Activated CD4-positive, alpha-beta T cell treated with anti-CD3 and anti-CD28 coated beads for 24 hours (primary cell): ENCODE data around the gene XYLT1.

Experiments
- DNase-seq, 2 donors: peaks; one replicate each; pipeline ENCODE4 v3.0.0-alpha.2; 2020; ENCODE audit warnings: low read depth in 2 of 2

The XYLT1 gene

DNA sequence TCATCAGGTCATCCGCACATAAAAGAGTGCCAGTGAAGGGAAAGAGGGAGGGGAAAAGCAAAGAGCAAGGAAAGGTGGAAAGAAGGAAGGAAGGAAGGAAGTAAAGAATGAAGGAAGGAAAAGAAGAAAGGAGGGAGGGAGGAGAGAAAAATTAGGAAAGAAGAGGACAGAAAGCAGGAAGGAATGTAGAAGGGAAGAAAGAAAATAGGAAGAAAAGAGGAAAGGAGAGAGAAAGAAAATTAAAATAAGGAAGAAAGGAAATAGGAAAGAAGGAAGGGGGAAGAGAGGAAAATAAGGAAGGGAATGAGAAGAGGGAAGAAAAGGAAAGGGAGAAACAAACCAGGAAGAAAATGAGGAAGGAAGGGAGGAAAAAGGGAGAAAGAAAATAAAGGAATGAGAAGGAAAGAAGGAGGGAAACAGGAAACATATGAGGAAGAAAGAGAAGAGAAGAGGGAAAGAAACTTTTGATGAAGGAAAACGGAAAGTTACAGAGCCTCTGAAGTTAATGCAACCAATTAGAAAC, 212.6 kb downstream of the XYLT1 start:
- no peak for DNase-seq

DNA sequence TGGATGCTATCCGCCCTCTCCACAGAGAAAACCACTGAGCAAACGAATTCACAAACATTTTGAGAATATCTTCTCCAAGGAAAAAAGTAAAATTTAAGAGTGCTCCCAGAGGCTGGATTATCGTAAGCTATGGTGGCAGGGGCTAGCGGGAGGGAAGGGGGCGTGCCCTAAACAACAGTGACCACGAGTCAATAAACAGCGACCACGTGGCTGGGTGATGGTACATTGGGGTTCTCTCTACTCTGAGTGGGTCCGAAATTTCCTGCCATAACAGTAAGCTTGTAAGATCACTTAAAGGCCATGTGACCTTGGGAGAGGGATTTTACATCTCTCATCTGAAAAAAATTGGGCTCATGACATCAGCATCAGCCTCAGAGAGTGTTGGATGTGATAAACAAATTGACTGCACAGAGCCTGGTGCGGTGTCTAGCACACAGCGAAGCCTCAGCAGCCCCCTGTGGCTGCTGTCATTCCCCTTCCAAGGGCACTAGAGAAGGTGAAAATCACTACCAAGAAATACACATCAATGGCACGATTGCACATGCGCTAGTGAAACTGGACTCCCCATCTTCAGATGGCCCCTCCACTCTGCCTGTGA, 213.2 kb downstream of the XYLT1 start:
- DNase-seq, result no peak

DNA sequence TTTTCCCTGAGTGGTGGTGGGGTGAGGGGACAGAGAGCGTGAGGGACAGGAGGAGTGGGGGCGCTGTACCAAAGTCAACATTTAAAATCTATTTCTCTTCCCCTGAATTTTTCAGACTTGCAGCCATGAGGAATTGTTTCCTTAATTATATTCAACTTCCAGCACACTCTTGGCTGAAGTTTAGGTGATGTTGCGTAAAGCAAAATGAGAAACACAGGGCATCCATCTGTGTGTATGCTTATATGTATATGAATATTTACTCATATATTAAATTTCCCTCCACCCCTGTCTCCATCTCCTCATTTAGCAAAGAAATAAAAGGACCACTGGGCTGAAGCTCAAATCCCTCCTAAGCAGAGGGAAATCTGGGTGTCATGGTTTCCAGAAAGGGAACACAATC, 218.1 kb downstream of the XYLT1 start:
- no peak for DNase-seq

DNA sequence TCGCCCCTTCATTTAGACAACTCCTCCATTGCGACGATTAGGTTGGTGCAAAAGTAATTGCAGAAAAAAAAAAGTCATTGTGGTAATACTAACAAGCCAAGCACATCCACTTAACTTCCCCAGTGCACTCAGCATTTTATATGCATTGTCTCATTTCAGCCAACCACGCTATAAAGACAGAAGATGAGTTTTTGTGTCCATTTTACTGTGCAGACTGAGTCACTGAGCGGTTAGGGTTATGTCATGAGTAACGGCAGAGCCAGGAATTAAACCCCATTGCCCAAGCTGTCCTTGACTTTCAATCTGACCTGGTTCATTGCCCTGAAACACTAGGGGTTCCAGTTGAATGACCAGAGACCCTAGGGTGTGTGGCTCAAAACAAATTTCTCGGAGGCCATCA, 218.7 kb downstream of the XYLT1 start:
- no peak for DNase-seq

DNA sequence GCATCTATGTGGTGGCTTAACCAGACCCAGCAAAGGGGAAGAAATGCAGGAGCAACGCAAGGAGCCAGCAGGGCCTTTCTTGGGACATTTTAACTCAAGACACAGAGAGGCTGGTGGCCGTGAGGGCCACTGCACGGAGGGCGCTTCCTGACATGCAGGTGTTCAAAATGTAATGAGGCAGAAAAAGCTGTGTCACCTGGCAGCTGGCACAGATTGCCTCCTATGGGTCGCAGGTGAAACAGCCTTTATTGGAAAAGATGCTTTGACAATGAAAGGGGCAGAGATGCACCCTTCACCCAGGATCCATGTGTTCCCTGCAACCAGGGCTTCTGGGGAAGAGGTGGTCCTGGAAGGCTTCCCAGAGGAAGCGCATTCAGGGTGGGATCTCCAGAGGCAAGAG, 219.3 kb downstream of the XYLT1 start:
- DNase-seq, result no peak

DNA sequence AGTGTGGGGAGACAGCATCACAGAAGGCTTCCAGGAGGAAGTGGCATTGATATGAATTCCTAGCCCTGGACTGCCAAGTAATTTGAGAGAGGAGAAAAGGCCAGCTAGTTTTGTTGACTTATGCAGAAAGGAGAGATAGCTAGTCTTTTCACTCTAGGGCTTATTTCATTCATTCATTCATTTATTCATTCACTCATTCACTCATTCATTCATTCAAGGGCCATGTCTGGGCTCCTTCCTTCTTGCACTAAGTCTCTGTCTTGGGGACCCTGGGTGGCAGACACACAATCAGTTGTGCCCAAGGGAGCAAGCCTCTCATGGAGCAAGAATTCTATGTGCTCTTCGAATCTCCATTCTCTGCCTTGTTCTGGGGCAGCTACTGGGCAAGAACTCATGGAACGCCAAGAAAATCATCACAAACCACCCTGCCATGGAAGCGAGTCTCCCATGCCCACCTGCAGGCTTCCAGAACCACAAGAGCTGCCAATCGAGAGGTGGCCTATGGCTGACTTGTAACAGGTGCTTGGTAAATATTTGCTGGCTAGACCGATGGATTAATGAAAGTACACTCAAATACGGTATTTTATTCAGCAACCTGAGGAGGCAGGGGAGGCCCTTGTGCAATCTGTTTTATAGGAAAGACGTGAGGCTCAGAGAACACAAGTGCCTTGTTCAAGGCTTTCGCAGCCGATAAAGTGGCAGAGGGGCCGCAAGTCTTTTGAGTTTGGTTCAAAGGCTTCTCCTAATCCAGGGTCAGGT, 223.6 kb downstream of the XYLT1 start:
- DNase-seq, result no peak

DNA sequence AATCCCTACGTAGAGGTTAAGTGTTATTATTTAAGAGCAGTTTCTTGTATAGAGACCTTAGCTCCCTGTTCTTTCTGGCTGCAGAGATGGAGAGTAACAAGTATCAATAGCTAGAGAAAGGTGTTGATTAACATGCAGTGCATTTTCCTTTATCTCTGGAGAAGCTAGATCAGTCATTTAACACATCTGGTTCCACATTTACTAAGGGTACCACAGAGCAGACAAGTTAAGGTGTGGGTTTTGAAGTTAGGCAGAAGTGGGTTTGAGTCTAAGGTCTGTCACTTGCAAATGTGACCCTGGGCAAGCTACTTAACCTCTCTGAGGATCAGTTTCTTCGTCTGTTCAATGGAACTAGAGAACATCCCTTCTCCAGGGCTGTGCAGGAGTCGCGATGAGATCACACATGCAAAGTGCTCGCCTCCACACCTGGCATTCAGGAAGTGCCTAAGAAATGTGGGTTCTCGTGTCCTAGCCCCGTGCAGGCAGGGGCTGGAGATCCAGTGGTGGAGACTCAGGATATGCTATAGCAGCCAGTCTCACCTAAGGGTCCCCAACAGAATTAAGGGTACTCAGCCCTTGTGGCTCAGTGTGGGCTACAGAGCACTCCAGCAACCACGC, 224.4 kb downstream of the XYLT1 start:
- no peak for DNase-seq

DNA sequence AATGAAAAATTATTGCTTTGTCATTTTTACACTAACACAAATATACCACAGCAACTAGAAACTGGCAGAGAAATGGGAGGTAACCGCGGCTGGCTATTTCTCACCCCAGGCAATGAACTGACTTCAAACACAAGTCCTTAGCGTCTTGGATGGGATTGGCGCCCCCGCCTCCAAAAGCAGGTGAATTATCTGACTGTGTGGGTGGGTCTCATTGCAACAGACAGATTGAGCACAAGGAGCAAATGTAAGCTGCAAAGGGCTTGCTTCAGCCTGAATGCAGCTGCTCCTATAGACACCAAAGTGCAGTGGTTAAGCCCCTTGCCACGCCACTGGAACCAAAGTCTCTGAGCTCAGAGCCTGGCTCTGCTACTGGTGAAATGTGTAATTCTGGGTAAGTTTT, 225.0 kb downstream of the XYLT1 start:
- DNase-seq, result no peak

DNA sequence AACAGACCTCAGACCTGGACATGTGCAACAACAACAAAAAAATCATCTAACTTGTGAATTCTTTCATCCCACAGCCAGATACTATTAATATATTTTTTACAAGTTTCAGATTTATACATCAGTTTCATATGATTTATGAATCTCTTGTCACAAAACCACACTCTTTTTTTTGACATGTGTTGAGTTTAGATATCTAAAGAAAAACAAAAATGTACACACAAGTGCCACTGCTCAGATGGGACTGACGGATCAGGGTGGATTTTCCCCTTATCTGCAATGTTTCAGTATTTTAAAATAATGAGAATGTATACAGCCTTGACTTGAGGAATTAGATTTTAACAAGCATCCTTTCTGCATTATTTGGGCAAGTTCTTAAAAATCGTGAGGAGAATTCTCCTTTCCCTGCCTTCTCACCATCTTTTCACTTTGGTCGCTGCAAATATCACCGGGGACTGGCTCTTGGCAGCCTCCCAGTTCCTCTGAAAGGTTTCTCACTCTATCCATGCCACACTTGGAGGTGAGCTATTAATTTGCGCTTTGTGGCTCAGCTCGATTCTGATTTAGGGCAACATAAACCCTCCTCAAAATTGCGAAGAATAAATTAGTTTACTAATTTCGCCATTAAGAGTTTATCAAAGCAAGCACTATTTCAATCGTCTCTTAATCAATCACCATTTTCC, 225.7 kb downstream of the XYLT1 start:
- DNase-seq, result no peak

DNA sequence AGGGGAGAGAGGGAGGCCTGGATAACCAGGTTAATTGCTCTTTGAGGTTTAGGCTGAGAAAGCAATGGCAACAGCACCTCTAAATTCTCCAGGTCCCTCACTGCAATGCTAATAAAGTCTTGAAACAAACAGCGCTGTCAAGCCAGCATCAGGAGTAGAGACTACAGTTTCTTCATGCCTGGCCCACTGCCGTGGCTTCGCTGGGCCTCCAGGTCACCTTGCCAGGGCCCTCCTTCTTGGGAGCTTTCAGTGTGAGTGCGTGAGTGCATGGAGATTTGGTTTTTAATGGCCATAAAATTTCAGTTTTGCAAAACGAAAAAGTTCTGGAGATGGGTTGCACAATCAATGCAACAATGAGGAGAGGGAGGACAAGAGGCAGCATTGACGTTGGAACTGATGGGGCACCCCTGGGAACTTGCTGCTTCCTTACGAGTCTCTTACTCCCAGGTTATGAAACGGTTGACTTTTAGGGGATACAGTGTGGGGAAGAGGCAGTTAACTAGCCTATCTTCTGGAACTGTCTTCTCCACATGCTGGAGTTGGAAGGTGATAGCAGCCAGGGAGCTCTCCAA, 229.4 kb downstream of the XYLT1 start:
- no peak for DNase-seq

DNA sequence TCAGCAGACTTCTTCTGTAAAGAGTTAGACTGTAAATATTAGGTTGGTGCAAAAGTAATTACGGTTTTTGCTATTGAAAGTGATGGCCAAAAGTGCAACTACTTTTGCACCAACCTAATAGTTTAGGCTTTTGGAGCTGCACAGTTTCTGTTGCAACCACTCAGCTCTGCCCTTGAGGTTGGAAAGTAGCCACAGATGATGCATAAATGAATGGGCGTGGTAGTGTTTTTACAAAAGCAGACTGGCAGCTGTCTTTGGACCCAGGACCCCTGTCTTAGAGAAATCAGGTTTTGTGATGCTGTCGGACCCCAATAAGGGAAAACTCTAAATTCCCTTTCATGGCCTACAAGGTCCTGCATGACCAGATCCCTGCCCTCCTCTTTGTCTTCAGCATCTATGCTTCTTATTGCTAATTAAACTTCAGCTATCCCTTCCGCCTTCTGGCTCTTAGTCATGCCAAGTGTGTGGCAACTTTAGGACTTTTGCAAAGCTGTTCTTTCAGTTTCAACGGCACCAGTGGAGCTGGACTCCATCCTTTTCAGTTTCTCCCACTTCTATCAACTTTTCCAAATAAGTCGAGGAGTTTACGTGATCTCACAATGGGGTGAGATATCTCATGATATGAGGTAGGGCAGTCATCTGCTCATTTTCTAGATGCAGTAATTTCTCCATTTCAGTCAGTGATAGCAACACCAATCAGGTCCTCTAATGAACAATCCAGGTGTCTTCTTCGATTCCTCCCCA, 232.3 kb downstream of the XYLT1 start:
- DNase-seq, result no peak

DNA sequence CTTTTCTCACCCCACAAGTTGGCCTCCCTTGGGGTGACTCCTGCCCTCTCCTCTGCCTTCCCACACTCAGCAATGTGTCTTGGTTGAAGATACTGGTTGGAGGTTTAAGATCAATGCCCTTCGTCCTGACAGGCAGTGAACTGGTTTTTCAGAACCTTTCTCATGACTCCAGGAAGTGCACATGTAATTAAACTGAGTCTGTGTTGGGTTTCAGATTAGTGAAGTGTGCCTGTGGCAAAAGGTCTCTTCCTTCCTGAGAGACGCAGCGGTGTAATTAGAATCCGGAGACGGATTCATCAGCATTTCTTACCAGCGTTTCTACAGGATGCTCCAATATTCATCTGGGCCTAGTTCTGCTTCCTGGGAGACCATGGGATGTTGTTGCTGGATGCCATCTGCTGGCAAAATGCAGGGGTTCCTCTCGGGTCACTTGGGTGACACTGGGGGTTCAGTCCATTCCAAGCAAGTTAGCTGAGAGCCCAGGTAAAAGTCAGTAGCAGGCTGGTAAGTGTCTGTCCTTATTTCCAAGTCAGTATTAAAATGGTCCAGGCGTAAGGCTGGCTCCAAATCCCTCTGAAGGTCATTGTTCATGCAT, 233.3 kb downstream of the XYLT1 start:
- no peak for DNase-seq

DNA sequence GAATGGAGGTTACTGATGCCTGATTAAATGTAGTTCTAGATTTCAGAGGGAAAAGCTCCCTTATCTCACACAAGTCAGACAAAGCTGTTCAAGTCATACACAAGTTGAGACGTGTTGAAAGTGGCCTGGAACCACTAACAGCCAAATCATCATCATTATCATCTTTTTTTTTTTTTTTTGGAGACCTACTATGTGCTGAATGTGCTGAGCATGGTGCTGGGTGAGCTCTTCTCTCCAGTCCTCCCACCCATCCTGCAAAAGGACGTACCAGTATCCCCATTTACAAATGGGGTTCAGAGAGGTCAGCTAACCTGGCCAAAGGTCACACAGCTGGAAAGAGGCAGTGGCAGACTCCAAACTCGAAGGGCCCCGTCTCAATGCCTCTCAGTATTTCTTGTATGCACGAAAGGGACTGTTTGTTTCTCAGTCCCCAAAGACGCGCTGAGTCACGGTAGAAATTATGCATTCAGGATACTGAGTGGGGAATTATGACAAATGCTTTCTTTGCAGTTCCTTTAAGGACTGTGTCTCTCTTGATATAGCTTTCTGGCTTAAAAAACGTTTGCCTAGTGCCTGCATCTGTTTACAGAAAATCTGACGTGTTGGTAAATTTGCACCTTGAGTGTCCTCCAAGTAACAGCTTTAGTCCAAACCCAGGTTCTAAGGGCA, 235.5 kb downstream of the XYLT1 start:
- DNase-seq, result no peak

DNA sequence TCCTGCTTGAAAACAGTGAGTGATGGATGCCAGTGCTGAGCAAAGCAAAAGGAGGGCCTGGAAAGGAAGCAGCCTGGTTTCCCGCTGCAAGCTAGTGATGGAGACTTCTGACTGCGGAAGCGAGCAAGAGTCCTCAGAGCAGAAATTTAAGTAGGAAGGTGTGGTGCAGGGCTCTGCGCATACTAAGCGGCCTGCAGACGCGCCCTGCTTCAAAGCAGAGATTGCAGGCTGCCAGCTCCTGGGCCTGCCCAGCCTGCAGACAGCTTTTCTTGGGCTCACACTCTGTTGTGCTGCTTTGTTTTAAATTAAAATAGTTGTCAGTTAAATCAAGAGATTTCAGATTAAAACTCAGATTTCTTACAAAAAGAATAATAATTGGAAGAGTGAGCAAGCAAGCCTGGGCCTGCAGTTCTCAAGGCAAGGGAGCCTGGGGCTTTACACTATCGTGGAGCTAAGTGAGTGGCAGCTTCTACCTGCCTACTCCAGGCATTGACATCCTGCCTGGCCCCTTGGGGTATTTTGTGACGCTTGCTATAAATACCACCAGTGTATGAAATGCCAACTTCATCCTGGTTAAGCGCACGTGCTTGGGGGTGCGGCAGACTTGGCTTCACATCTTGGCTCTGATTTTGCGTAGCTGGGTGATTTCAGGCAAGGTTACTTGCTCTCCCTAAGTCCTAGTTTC, 237.3 kb downstream of the XYLT1 start:
- no peak for DNase-seq

DNA sequence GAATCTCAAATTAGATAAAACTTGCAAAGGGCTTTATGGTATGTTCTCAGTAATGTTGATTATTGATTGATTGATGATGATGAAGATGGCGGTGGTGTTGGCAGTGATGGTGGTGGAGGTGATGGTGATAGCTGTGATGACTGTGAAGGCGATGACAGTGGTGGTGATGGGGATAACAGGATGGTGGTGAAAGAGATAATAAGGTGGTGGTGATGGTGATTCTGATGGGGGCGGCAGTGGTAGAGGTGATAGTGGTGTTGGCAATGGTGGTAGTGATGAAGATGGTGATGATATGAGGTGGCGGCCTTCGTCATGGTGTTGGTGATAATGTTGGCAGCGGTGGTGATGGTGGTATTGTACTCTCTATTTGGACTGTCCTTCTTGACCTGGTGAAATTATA, 238.3 kb downstream of the XYLT1 start:
- DNase-seq, result no peak

DNA sequence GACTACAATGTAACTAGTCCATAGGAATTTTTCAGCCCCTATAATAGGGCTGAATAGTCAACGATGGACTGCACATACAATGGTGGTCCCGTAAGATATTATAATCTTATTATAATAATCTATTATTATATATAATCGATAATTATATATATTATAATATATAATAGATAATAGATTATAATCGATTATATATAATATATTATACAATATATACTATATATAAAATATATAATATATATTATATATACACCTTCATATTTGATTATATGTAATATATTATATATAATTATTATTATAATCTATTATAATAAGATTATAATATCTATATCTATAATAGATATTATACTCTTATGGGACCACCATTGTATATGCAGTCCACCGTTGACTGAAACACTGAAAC, 238.8 kb downstream of the XYLT1 start:
- no peak for DNase-seq

DNA sequence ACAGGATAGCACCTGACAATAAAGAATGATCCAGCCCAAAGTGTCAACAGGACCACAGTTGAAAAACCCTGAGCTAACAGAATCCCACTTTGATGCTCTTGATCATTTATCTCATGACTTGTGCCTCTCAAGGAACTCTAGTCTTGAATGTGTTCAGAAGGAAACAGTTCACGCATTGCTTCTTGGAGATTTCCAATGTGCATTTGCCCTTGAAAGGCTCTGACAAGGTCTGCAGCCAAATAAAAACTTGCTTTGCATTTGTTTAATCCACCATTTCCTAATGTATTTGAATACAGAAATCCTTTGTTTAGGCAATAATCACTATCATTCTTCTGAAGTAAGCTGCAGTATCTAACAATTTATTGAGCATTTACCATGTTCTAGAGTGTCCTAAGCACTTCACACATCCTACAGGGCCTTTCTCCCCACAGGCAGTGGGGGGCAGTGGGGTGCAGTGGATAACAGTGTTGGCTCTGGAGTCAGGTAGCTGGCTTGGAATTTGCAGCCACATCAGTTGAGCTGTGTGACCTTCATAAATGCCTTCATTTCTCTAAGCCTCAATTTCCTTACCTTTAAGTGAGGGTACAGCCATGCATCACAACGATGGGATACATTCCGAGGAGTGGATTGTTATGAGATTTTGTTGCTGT, 239.7 kb downstream of the XYLT1 start:
- DNase-seq, result no peak

DNA sequence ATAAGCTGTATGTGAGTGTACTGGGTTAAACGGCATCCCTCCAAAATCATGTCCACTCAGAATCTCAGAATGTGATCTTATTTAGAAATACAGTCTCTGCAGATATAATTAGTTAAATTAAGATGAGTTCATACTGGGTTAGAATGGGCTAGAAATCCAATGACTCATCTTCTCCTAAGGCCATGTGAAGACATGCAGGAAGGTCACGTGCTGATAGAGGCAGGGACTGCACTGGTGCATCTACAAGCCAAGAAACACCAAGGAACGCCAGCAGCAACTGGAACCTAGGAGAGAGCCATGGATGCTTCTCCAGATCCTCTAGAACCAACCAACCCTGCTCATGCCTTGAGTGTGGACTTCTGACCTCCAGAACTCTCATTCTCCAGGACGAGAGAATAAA, 241.0 kb downstream of the XYLT1 start:
- no peak for DNase-seq

DNA sequence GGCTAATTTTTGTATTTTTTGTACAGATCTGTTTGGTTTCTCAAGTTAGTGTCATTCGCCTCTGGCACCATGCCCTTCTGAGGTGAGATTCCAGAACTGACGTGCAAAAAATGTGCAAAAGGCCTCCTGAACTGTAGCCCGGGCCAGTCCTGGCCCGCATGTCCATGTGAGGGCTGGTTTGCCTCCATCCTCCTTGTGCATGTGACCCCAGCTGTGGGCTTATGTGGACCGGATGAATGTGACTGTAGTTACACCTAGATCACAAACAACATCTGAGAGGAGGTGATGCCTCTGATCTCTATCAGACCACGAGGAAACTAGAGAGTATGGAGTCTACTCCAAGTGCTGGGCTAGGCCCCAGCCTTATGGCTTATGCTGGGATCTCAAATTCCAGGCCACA, 241.6 kb downstream of the XYLT1 start:
- no peak for DNase-seq

DNA sequence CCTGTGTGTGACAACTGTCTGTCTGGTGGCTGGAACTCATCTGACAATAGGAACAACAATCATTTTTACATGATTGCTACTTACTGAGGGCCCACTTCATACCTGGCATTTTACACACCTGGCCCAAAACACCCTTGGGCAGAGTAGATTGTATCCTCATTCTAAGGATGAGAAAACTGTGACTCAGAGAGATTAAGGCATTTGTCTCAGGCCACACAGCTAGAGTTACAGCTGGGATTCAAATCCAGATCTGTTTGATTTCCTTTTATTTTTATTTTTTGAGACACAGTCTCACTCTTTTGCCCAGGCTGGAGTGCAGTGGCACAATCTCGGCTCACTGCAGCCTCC, 242.1 kb downstream of the XYLT1 start:
- no peak for DNase-seq
